IgD-negative memory B cell (primary cell): Measurements from ENCODE around the gene FAM187B. TPM values are rescaled to one million over a fixed set of nuclear protein-coding genes. Genes with fewer than 3 reads are reported as not detected.
A peak's percentile ranks its signal among the peaks of the same experiment; 100 is the strongest.

Experiments
- H3K27ac Mint-ChIP-seq, 3 donors: one replicate each; pipeline ENCODE4 v1.8.0; 2020 to 2022; ENCODE audit warnings: mild to moderate bottlenecking in 3 of 3, mixed read lengths in 3 of 3, moderate library complexity in 1 of 3
- H3K27me3 Mint-ChIP-seq: one replicate; pipeline ENCODE4 v1.8.0; 2021; ENCODE audit warnings: mixed read lengths
- H3K36me3 Mint-ChIP-seq: one replicate; pipeline ENCODE4 v1.8.0; 2020; ENCODE audit warnings: mild to moderate bottlenecking, mixed read lengths
- H3K4me1 Mint-ChIP-seq, 3 donors: one replicate each; pipeline ENCODE4 v1.8.0; 2020 to 2022; ENCODE audit warnings: mixed read lengths in 3 of 3, mild to moderate bottlenecking in 1 of 3
- H3K4me3 Mint-ChIP-seq, 4 donors: one replicate each; pipeline ENCODE4 v1.8.0; 2020 to 2022; ENCODE audit warnings: mild to moderate bottlenecking in 4 of 4, mixed read lengths in 4 of 4, moderate library complexity in 3 of 4
- H3K9me3 Mint-ChIP-seq, 3 donors: one replicate each; pipeline ENCODE4 v1.8.0; 2020 to 2021; ENCODE audit warnings: mixed read lengths in 3 of 3, mild to moderate bottlenecking in 1 of 3
- polyA plus RNA-seq: library from polyadenylated mRNA; unstranded; fragments of 300-500 nt; fragmentation: Illumina TruSeq; gene quantifications from one replicate; pipeline ENCODE4 v1.2.3, GENCODE V29; 2021

Gene FAM187B
- polyA plus RNA-seq, 1 donor from 2014 or later = not detected

DNA sequence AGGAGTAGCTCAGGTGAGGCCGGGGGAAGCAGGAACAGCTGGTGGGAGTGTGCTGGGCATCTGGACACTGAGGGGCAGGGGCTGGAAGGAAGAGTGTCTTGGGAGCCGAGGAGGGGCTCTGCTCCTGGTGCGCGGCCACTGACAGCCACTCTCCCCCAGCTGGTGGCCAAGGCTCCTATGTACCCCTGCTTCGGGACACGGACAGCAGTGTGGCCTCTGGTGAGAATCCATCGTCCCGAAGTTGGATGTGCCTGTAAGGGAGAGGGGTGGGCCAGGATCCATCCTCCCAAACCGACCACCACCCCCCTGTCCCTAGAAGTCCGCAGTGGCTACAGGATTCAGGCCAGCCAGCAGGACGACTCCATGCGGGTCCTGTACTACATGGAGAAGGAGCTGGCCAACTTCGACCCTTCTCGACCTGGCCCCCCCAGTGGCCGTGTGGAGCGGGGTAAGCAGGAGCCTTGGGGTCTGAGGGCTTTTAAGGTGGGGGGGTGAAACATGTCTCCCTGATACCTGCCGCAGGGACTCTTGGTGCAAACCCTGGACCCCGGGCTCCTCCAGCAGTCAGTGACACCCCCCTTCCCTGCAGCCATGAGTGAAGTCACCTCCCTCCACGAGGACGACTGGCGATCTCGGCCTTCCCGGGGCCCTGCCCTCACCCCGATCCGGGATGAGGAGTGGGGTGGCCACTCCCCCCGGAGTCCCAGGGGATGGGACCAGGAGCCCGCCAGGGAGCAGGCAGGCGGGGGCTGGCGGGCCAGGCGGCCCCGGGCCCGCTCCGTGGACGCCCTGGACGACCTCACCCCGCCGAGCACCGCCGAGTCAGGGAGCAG lies 38.2 kb upstream of the FAM187B start:
- Mint-ChIP-seq H3K4me3 (peak overlapping the region; percentile 91 to 96 (median 96)), H3K36me3 (peaks cover 2% of the 10 kb centered on the region), H3K27me3 (no peaks in the 10 kb centered on the region), H3K9me3 (no peaks in the 10 kb centered on the region), H3K4me1 (peaks cover 18 to 24% (median 24%) of the 10 kb centered on the region in 3 donors), H3K27ac (peak overlapping the region in 2 of 3 donors; percentile 89 to 98)

DNA sequence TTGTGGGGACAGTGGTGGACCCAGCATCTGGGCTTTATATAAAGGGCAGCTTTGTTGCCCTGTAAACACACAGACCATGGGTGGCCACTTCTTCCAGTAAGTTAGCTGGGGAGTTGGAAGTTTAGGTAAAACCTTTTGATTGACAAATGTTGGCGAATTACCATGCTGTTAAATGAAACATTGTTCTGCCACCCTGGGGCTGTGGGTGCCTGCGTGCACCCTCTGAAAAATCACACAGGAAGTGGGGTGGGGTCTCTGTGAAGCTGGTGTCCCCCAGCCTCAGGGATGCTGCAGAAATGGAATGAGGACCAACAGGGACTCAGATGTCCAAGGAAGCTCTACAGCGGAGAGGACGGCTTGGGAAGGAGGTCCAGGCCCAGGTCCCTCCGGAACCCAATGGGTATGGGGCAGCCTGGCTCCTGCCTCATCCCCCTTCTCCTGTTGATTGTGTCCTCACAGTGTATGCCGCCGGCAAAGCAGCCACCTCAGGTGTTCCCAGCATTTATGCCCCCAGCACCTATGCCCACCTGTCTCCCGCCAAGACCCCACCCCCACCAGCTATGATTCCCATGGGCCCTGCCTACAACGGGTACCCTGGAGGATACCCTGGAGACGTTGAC lies 37.5 kb upstream of the FAM187B start:
- peaks cover 2% of the 10 kb centered on the region for H3K36me3 Mint-ChIP-seq
- H3K4me1 Mint-ChIP-seq = peaks cover 17 to 22% (median 19%) of the 10 kb centered on the region in 3 donors
- H3K27ac Mint-ChIP-seq = peak overlapping the region; percentile 86 to 98 (median 89)
- peak overlapping the region; percentile 66 to 85 (median 76) for H3K4me3 Mint-ChIP-seq
- H3K9me3 Mint-ChIP-seq = no peaks in the 10 kb centered on the region
- no peaks in the 10 kb centered on the region for H3K27me3 Mint-ChIP-seq

DNA sequence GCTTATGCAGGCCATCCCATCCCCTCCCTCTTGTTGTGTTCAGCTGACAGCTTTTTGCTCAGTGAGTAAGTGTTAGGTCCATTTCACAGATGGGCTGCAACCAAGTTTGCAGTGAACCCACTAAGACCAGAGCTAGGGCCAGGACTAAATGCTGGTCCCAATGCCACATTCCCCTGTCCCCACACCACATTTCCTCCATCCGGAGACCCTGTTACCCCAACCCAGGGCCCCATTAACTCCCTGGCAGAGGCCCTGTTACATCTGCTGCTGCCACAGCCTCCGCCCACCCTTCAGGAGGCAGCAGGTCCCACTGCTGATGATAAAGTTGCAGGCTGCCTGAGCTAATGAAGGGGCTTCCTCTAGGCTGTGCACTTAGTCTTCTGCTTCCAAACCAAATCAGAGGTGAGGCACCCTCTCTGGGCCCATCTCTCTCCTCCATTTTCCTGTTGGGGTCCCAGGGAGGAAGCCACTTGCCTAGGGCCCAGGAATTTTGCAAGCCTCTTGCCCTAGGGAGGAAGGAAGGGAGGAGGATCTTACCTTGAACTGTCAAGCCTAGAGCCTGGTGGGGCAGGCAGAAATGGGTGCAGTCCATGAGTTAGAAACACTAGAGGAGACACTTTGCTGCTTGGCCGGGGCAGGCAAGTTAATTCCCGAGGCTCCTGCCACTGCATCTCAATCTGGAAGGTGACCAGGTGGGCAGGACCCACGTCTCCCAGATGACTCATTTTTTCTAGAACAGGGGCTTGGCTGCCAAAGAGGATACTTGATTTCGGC lies 36.8 kb upstream of the FAM187B start:
- no peaks in the 10 kb centered on the region for H3K9me3 Mint-ChIP-seq
- H3K36me3 Mint-ChIP-seq = peaks cover 2% of the 10 kb centered on the region
- no peaks in the 10 kb centered on the region for H3K27me3 Mint-ChIP-seq
- H3K4me3 Mint-ChIP-seq = peak overlapping the region; percentile 63 to 85 (median 72)
- peak overlapping the region; percentile 86 to 98 (median 89) for H3K27ac Mint-ChIP-seq
- peaks cover 15 to 19% (median 17%) of the 10 kb centered on the region in 3 donors for H3K4me1 Mint-ChIP-seq

DNA sequence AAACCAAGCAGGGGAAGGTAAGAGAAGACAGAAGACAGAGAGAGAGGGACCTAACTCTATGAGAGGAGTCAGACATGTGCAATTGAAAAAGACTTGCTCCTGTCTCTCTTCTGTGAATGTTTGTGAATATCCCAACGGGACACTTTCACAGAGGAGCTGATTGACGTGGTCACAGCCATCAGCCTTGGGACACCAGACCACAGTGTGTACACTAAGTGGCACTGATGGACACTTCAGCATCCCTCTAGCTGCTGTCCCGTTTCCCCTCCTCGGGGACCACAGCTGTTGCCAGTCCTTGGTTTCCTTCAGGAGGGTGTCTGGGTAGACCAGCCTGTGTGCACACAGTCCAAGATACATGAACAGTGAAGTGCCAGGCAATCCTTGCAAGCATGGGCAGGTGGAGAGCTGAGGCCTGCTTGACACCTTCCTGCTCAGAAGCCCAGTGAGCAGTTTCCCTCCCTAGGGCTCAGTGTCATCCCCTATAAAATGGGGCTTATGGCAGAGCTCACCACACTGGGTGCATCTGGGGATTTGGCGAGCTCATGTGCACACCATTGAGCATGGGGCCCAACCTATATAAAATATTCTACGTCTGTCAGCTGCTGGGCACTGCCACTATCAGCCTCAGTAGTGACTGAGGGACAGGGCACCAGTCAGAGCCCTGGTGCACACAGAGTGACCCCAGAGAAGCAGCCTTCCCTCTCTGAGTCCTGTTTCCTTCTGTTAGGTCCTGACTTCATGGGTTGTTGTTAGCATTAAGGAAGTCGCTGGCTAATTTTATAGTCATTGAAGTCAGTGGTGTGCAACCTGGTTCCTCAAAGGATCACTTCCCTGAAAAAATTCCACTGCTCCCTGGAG lies 36.0 kb upstream of the FAM187B start:
- H3K4me3 Mint-ChIP-seq = peak overlapping the region; percentile 8 to 77 (median 44)
- no peaks in the 10 kb centered on the region for H3K27me3 Mint-ChIP-seq
- H3K9me3 Mint-ChIP-seq = no peaks in the 10 kb centered on the region
- peaks cover 13 to 20% (median 17%) of the 10 kb centered on the region in 3 donors for H3K4me1 Mint-ChIP-seq
- H3K36me3 Mint-ChIP-seq = peaks cover 2% of the 10 kb centered on the region
- H3K27ac Mint-ChIP-seq = peak overlapping the region; percentile 86 to 98 (median 89)

DNA sequence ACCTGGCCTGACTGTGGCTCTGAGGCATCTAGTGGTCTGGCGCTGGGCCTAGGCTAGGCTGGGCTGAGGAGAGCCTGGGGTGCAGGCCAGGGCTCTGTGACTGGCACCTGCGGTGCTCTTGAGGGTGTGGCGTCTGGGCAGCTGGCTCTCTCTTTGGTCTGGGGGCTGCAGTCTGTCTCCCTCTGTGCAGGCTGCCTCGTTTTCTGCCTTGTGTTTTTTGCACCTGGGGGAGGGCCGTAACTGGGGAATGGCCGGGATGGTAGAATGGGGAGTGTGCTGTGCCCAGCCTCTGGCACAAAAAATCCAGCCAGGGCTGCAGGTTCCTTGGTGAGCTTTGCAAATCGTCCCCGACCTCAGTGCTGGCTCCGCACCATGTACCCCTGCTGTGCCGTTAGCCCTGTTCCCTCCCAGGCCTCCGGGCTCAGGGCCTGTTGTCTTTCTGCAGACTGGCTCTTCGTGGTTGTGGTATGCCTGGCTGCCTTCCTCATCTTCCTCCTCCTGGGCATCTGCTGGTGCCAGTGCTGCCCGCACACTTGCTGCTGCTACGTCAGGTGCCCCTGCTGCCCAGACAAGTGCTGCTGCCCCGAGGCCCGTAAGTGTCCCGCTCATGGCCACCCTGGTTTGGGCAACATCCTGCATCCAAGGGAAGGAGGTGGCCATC lies 33.7 kb upstream of the FAM187B start:
- Mint-ChIP-seq H3K4me3 (no peak overlapping the region), H3K36me3 (peaks cover 2% of the 10 kb centered on the region), H3K27me3 (no peaks in the 10 kb centered on the region), H3K27ac (no peak overlapping the region), H3K9me3 (no peaks in the 10 kb centered on the region), H3K4me1 (peaks cover 8 to 19% (median 16%) of the 10 kb centered on the region in 3 donors)

DNA sequence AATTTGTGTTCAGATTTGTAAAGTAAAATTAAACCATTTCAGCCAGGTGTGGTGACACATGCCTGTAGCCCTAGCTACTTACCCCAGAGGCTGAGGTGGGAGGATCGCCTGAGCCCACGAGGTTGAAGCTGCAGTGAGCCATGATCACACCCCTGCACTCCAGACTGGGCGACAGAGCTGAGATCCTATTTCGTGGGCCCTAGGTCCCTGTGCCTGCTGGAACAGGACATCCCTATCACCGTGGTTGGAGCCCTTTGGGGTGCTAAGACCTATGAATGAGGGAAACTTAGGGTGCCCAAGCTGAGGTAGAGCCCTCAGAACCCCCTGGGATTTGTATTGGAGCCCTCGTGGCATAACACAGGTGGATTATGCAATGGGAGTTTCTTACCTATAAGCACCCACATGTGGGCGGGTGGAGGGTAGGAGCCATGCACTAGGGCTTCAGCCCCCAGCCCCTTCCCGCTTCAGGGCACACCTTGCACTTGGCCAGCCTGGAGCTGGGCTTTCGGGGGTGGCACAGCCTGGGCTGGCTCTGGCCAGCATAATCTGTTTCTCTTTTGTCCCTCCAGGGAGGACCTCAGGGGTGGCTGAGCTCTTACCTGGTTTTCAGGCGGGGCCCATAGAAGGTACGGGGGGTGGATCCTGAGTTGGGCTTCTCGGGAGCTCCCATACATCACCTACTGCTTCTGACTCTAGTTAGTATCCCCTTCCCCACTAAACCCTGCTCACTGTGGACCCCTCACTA lies 33.0 kb upstream of the FAM187B start:
- H3K36me3 Mint-ChIP-seq = peaks cover 2% of the 10 kb centered on the region
- no peaks in the 10 kb centered on the region for H3K27me3 Mint-ChIP-seq
- no peaks in the 10 kb centered on the region for H3K9me3 Mint-ChIP-seq
- peak overlapping the region in 1 of 4 donors; percentile 29 for H3K4me3 Mint-ChIP-seq
- H3K27ac Mint-ChIP-seq = peak overlapping the region in 1 of 3 donors; percentile 79
- H3K4me1 Mint-ChIP-seq = peaks cover 10 to 20% (median 16%) of the 10 kb centered on the region in 3 donors

DNA sequence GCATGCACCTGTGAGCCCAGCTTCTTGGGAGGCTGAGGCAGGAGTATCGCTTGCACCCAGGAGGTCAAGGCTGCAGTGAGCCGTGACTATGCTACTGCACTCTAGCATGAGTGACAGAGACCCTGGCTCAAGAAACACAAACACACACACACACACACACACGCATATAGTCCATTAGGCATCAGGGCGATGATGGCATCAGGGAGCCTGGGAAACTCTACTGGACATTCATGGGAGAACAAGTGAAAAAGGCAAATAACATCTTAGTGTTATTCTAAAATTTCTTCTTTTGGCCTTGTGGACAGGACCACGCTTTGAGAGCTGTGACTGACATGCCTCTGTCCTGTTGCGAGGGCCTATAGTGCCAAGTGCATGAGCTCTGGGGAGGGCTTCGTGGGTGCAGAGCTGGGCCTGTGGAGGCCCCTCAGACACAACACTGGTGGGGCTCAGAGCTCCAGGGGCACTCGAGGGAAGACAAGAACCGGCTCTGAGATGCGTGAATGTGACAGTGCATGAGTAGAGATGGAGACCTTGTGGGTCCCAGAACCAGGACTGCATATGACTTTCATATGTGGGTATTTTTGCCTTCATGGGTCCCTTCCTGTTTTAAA lies 32.3 kb upstream of the FAM187B start:
- no peaks in the 10 kb centered on the region for H3K9me3 Mint-ChIP-seq
- peak overlapping the region in 1 of 3 donors; percentile 79 for H3K27ac Mint-ChIP-seq
- peak overlapping the region in 1 of 4 donors; percentile 29 for H3K4me3 Mint-ChIP-seq
- peaks cover 2% of the 10 kb centered on the region for H3K36me3 Mint-ChIP-seq
- H3K27me3 Mint-ChIP-seq = no peaks in the 10 kb centered on the region
- H3K4me1 Mint-ChIP-seq = peaks cover 10 to 20% (median 11%) of the 10 kb centered on the region in 3 donors

DNA sequence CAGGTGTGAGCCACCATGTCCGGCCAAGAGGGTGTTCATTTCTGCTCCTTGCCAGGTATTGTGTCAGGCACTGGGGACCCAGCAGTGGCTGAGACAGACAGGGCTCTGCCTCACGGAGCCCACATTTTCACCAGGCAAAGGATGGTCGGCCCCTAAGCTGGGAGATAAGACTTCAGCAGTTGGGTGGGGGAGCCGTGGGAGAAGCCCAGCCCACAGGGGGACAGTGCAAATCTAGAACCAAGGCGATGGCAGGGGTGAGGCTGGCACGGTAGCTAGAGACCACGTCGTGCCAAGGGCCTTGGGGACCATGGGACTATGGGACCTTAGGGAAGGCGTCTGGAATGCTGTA lies 28.5 kb upstream of the FAM187B start:
- Mint-ChIP-seq H3K27ac (no peak overlapping the region), H3K4me3 (peak overlapping the region in 1 of 4 donors; percentile 47), H3K36me3 (no peaks in the 10 kb centered on the region), H3K4me1 (peaks cover 5 to 7% (median 7%) of the 10 kb centered on the region in 3 donors), H3K9me3 (no peaks in the 10 kb centered on the region), H3K27me3 (no peaks in the 10 kb centered on the region)

DNA sequence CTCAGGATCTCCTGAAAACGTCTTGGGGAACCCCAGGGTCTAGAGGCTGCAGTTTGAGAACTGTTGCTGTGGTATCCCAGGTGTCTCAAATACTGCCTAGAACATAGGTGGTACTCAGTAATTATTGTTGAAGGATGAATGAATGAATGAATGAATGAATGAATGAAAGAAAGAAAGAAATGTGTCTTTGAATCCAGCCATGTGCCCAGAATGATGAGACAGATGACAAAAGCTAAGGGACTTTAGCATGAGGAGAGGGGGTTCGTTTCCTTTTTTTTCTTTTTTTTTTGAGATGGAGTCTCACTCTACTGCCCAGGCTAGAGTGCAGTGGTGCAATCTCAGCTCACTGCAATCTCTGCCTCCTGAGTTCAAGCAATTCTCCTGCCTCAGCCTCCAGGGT lies 28.0 kb upstream of the FAM187B start:
- H3K4me3 Mint-ChIP-seq = peak overlapping the region in 1 of 4 donors; percentile 68
- H3K27ac Mint-ChIP-seq = peak overlapping the region in 1 of 3 donors; percentile 76
- H3K36me3 Mint-ChIP-seq = no peaks in the 10 kb centered on the region
- H3K4me1 Mint-ChIP-seq = peaks cover 6 to 8% (median 7%) of the 10 kb centered on the region in 3 donors
- H3K27me3 Mint-ChIP-seq = no peaks in the 10 kb centered on the region
- no peaks in the 10 kb centered on the region for H3K9me3 Mint-ChIP-seq

DNA sequence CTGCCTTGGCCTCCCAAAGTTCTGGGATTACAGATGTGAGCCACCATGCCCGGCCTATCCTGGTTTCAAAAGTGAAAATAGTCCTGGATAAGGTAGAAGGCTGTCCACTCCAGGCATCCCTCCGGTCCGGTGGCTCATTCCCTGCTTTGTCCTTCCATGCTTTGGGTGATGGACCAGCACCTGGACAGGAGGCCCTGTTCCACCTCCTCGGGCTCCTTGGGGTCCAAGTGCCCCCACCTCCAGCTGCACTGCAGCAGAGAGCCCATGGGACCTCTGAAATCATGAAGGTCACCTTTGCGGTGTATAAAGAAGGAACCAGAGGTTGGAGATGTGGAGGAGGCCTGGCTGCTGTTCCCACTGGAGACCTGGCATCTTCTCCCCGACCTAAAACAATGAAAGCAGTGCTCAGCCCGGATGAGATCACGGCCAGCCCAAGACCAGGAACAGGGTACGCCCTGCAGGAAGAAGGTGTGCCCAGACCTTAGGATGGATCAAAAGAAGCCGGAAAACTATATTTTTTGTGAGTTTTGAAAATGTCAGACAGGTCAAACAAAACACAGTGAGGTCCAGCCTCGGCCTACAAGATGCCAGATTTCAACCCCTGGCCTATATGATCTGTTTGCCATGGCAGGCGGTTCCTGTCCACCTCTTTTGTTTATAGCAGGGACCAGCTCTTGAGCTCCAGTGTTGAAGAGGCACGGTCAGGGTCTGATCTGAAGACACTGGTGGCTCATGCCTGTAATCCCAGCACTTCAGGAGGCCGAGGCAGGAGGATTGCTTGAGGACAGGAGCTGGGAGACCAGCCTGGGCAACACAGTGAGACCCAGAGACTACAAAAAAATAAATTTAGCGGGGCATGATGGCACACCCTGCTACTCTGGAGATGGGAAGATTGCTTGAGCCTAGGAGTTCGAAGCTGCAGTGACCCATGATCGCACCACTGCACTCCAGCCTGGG lies 26.1 kb upstream of the FAM187B start:
- Mint-ChIP-seq H3K9me3 (no peaks in the 10 kb centered on the region), H3K27ac (peak overlapping the region in 1 of 3 donors; percentile 45), H3K4me3 (no peak overlapping the region), H3K4me1 (peaks cover 8 to 13% (median 9%) of the 10 kb centered on the region in 3 donors), H3K27me3 (no peaks in the 10 kb centered on the region), H3K36me3 (no peaks in the 10 kb centered on the region)

DNA sequence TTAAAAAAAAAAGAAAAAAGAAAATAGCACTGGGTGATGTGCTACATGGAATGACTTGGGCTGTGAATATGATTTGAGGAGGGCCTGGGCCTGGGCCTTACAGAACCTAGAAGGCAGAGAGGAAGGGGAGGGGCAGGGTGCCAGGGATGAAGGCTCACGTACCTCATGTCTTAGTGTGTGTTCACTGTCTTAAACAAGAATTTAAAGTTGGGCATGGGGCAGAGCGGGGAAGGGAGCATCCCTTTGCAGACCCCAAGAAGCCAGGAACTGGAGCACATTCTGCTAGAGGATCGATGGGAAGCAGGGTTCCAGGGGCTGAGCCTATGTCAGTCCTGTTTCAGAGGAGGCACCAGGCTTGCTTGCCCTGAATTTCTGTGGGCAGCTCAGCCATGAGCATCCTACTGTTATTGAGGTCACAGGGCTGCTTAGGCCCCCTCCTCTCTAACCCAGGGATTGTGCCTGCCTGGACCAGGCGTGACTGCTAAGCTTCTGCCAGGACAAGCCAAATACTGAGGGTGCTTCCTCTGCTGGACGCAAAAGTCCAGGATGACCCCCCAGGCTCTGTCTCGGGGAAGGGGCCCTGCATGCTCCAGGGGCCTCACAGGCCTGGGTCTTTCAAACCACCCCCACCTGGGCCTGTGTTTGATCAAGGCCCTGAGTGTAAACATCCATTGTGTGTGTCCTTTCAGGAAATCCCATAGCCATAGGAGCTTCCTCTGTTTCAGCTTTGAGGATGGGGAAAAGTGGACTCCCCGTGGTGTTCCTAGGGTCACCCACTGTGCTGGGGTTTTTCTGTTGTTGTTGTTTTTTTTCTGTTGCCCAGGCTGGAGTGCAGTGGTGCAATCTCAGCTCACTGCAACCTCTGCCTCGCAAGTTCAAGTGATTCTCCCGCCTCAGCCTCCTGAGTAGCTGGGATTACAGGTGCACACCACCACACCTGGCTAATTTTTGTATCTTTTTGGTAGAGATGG lies 25.1 kb upstream of the FAM187B start:
- H3K4me1 Mint-ChIP-seq = peaks cover 12 to 21% (median 14%) of the 10 kb centered on the region in 3 donors
- no peaks in the 10 kb centered on the region for H3K9me3 Mint-ChIP-seq
- H3K27me3 Mint-ChIP-seq = no peaks in the 10 kb centered on the region
- H3K4me3 Mint-ChIP-seq = no peak overlapping the region
- no peaks in the 10 kb centered on the region for H3K36me3 Mint-ChIP-seq
- H3K27ac Mint-ChIP-seq = no peak overlapping the region
